OCI-LY3 (cell line): ENCODE results near the gene PLCB1.

Experiments
- H2AFZ ChIP-seq: fragments of 200-600, 300-600 bp; shearing (Covaris generic); 2 replicates; pipeline ENCODE4 v1.6.0; 2014; ENCODE audit warnings: antibody characterized with exemption, low read depth, low read length
- H3K27ac ChIP-seq: fragments of 200-600, 300-600 bp; sonication (generic); 2 replicates; pipeline ENCODE4 v1.5.1; 2014; ENCODE audit warnings: mild to moderate bottlenecking, low read length, moderate library complexity, mixed read lengths
- H3K27me3 ChIP-seq: fragments of 200-600, 300-600 bp; sonication (generic); 2 replicates; pipeline ENCODE4 v1.6.1; 2014; ENCODE audit warnings: low read depth, low read length, mixed read lengths
- H3K36me3 ChIP-seq: fragments of 200-600, 300-600 bp; sonication (generic); replicated peaks from 2 replicates; pipeline ENCODE3; 2014; ENCODE audit warnings: low read depth, low read length, mixed read lengths
- H3K4me1 ChIP-seq: fragments of 300-600, 200-600 bp; sonication (generic); 2 replicates; pipeline ENCODE4 v1.6.1; 2014; ENCODE audit warnings: low read length, mixed read lengths
- H3K4me2 ChIP-seq: fragments of 200-600, 300-600 bp; sonication (generic); 2 replicates; pipeline ENCODE4 v1.6.1; 2014; ENCODE audit warnings: low read length, mixed read lengths
- H3K4me3 ChIP-seq: fragments of 300-600, 200-600 bp; sonication (generic); 2 replicates; pipeline ENCODE4 v1.5.1; 2014; ENCODE audit warnings: antibody characterized with exemption, mild to moderate bottlenecking, low read length, moderate library complexity
- H3K79me2 ChIP-seq: fragments of 300-600, 200-600 bp; shearing (Covaris generic); 2 replicates; pipeline ENCODE4 v1.6.1; 2014; ENCODE audit warnings: mild to moderate bottlenecking, low read length, mixed read lengths
- H3K9ac ChIP-seq: fragments of 300-600, 200-600 bp; shearing (Covaris generic); 2 replicates; pipeline ENCODE4 v1.6.0; 2014; ENCODE audit warnings: mild to moderate bottlenecking, low read length, moderate library complexity
- H3K9me3 ChIP-seq: fragments of 200-600, 300-600 bp; shearing (Covaris generic); 2 replicates; pipeline ENCODE4 v1.6.1; 2014; ENCODE audit warnings: low read length, mixed read lengths; ENCODE audit not compliant: insufficient read depth
- H4K20me1 ChIP-seq: fragments of 200-600, 300-600 bp; sonication (generic); 2 replicates; pipeline ENCODE4 v1.6.1; 2016; ENCODE audit warnings: low read length, mixed read lengths; ENCODE audit not compliant: insufficient read depth
- CTCF ChIP-seq: fragments of 200-600, 300-600 bp; sonication (generic); IDR thresholded peaks from 2 replicates; pipeline ENCODE4 v1.5.1; 2014; ENCODE audit warnings: antibody characterized with exemption, low read length, low read depth
- EZH2phosphoT487 ChIP-seq: fragments of 200-600 bp; shearing (Covaris generic); IDR thresholded peaks from 2 replicates; pipeline ENCODE4 v1.6.1; 2018; ENCODE audit warnings: antibody characterized with exemption, mixed run types, low read depth

PLCB1 gene

DNA sequence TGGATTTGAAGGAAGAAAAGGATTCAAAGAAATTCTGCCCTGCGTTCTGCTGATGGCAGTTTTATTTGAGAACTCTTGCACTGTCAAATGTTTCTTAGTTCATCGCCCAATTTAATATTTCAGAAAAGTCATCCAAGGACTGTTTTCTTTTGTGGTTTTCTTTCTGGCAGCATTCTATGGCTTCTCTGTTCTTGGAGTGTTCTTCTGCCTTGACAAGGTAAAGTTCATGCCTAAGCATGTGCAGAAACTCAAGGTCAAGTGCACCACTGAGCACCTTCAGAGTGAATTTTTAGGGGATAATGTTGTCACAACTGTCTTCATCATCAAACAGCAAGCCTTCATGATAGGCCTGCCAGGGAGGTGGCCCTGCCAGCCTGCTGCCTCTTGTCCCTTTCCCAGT lies 225.6 kb downstream of the PLCB1 start:
- no peaks in the 10 kb centered on the region for H3K9me3 ChIP-seq
- no peak overlapping the region for H3K4me3 ChIP-seq
- no peak overlapping the region for H2AFZ ChIP-seq
- peaks cover 14% of the 10 kb centered on the region for H3K4me1 ChIP-seq
- no peak overlapping the region for H3K9ac ChIP-seq
- H3K79me2 ChIP-seq = no peaks in the 10 kb centered on the region
- peaks cover 14% of the 10 kb centered on the region for H3K27me3 ChIP-seq
- H3K27ac ChIP-seq = no peak overlapping the region
- no peaks in the 10 kb centered on the region for H3K36me3 ChIP-seq
- H3K4me2 ChIP-seq = no peak overlapping the region
- H4K20me1 ChIP-seq = no peaks in the 10 kb centered on the region
- TF ChIP-seq EZH2phosphoT487 (no peak), CTCF (no peak)

DNA sequence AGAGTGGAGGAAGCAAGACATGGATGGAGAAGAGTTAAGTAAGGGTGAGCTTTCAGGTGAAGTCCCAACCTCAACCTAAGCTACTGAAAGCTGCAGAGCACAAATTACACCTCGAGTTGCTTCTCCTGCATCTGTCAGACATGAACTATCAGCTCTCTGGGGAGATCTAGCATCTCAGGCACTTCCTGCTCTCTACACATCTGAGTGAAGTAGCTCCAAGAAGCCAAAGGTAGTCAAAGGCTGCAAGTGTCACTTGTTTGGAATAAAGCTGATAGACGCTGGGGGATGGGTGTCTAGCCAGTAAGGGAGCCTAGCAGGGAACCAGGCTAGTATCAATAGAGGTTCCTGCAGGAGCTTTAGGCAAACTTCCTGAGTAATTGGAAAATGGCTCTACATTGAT lies 228.0 kb downstream of the PLCB1 start:
- H3K4me2 ChIP-seq = no peak overlapping the region
- H4K20me1 ChIP-seq = no peaks in the 10 kb centered on the region
- no peak overlapping the region for H3K4me3 ChIP-seq
- no peak overlapping the region for H2AFZ ChIP-seq
- no peak overlapping the region for H3K9ac ChIP-seq
- no peak overlapping the region for H3K27ac ChIP-seq
- H3K79me2 ChIP-seq = no peaks in the 10 kb centered on the region
- no peak for TF ChIP-seq CTCF
- no peak for TF ChIP-seq EZH2phosphoT487
- H3K27me3 ChIP-seq = peaks cover 6% of the 10 kb centered on the region; the same call in 1 of the 2 replicates
- no peaks in the 10 kb centered on the region for H3K36me3 ChIP-seq
- no peaks in the 10 kb centered on the region for H3K9me3 ChIP-seq
- H3K4me1 ChIP-seq = peaks cover 14% of the 10 kb centered on the region

- H3K9ac ChIP-seq = no peak overlapping the region
- H4K20me1 ChIP-seq = no peaks in the 10 kb centered on the region
- no peak for TF ChIP-seq EZH2phosphoT487
- H3K4me3 ChIP-seq = no peak overlapping the region
- peaks cover 6% of the 10 kb centered on the region; the same call in 1 of the 2 replicates for H3K27me3 ChIP-seq
- no peaks in the 10 kb centered on the region for H3K79me2 ChIP-seq
- peaks cover 14% of the 10 kb centered on the region for H3K4me1 ChIP-seq
- H2AFZ ChIP-seq = no peak overlapping the region
- H3K9me3 ChIP-seq = no peaks in the 10 kb centered on the region
- H3K4me2 ChIP-seq = no peak overlapping the region
- no peak overlapping the region for H3K27ac ChIP-seq
- no peaks in the 10 kb centered on the region for H3K36me3 ChIP-seq
These were observed 229.1 kb downstream of the PLCB1 start for GRCh38 chr20:8361006-8361652.

DNA sequence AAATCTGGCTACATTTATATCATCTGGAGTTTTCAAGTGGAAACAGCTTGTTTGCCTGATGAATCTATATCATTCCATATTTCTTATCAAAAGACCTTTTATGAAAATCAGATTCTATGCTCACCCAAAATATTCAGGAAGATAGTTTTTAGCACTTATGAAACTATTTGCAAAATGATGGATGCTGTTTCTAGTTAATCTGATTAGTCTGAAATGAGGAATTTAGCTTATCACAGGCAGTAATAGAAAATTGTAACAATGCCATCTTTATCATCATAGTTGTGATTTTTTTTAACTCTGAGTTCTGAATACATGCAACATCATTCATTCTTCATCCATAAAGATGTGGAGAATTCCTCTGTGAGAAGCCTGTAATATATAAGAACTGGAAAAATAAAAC lies 229.7 kb downstream of the PLCB1 start:
- Histone ChIP-seq H3K4me3 (no peak overlapping the region), H3K4me2 (no peak overlapping the region), H4K20me1 (no peaks in the 10 kb centered on the region), H3K27me3 (peaks cover 6% of the 10 kb centered on the region; the same call in 1 of the 2 replicates), H3K36me3 (no peaks in the 10 kb centered on the region), H3K27ac (no peak overlapping the region), H3K9ac (no peak overlapping the region), H3K4me1 (peaks cover 14% of the 10 kb centered on the region), H3K79me2 (no peaks in the 10 kb centered on the region), H2AFZ (no peak overlapping the region), H3K9me3 (no peaks in the 10 kb centered on the region)
- TF ChIP-seq EZH2phosphoT487 (no peak), CTCF (no peak)
